GM12878 (cell line): ENCODE measurements around the gene VGF.

Experiments used
- EP300 ChIP-seq, 2 experiments: fragments of 150-350 bp in 1 of 2; IDR thresholded peaks; 2 replicates each; pipeline ENCODE4 v1.6.1; 2011 to 2012; ENCODE audit warnings: low read depth in 2 of 2, low read length in 2 of 2, borderline replicate concordance in 1 of 2, improper control_type of control experiment in 1 of 2, inconsistent platforms in 1 of 2; ENCODE audit not compliant: control insufficient read depth in 1 of 2
- FOXM1 ChIP-seq: IDR thresholded peaks from 2 replicates; pipeline ENCODE4 v1.6.1; 2012; ENCODE audit warnings: low read depth, mild to moderate bottlenecking, inconsistent platforms, low read length, moderate library complexity
- NFYB ChIP-seq: IDR thresholded peaks from 2 replicates; pipeline ENCODE4 v1.6.1; 2011; ENCODE audit warnings: low read depth, mild to moderate bottlenecking, low read length, improper control_type of control experiment, moderate library complexity; ENCODE audit not compliant: insufficient read depth

- no peak for TF ChIP-seq FOXM1
- no peak for TF ChIP-seq EP300 (IDR thresholded peaks at IDR 0.05; ENCODE audit: borderline replicate concordance in 1 of 2, control insufficient read depth in 1 of 2, low read depth in 2 of 2, low read length in 2 of 2)
- no peak for TF ChIP-seq NFYB
These were observed 35.7 kb downstream of the VGF start for GRCh38 chr7:101129603-101130117.
